CD14-positive monocyte (primary cell): Measurements from ENCODE around the gene RASD2. TPM values are rescaled to one million over a fixed set of nuclear protein-coding genes. Genes with fewer than 3 reads are reported as not detected.

ENCODE experiments used
- DNase-seq, 3 donors: peaks; one replicate each; pipeline ENCODE4 v3.0.0-alpha.2; 2011 to 2022
- H2AFZ ChIP-seq: 2 replicates; pipeline ENCODE4 v1.6.0; 2012; ENCODE audit warnings: mild to moderate bottlenecking, low read depth, low read length, inconsistent platforms; ENCODE audit not compliant: insufficient read depth, poor library complexity, severe bottlenecking
- H3K27ac ChIP-seq, 2 donors: 1 replicate in 1 of 2; 2 replicates in 1 of 2; pipeline ENCODE4 v1.5.1; 2012 to 2013; ENCODE audit warnings: low read length in 2 of 2, control low read depth in 1 of 2, inconsistent platforms in 1 of 2, low read depth in 1 of 2, mild to moderate bottlenecking in 1 of 2
- H3K27me3 ChIP-seq, 2 donors: one replicate each; pipeline versions ENCODE4 v1.6.0 to v1.6.1; 2011 to 2013; ENCODE audit warnings: low read length in 2 of 2; ENCODE audit not compliant: control insufficient read depth in 2 of 2, insufficient read depth in 2 of 2
- H3K36me3 ChIP-seq, 2 donors: replicated peaks in 1 of 2; 1 replicate in 1 of 2; 2 replicates in 1 of 2; pipeline versions ENCODE4 v1.5.1 to v1.6.1; 2012 to 2013; ENCODE audit warnings: low read length in 2 of 2, control low read depth in 1 of 2, inconsistent platforms in 1 of 2, mild to moderate bottlenecking in 1 of 2; ENCODE audit not compliant: insufficient read depth in 2 of 2, control insufficient read depth in 1 of 2
- H3K4me1 ChIP-seq, 2 donors: 1 replicate in 1 of 2; 2 replicates in 1 of 2; pipeline versions ENCODE4 v1.5.1 to v1.6.1; 2012 to 2013; ENCODE audit warnings: low read length in 2 of 2, control low read depth in 1 of 2, inconsistent platforms in 1 of 2, mild to moderate bottlenecking in 1 of 2, moderate library complexity in 1 of 2; ENCODE audit not compliant: insufficient read depth in 2 of 2, control insufficient read depth in 1 of 2
- H3K4me2 ChIP-seq: replicated peaks from 2 replicates; pipeline ENCODE3; 2012; ENCODE audit warnings: low read length, moderate library complexity, mild to moderate bottlenecking; ENCODE audit not compliant: poor library complexity, severe bottlenecking; ENCODE audit errors: extremely low read depth
- H3K4me3 ChIP-seq, 3 experiments: fragments of 200-600 bp in 1 of 3; sonication (generic) in 1 of 3; replicated peaks in 1 of 3; 1 replicate in 2 of 3; 2 replicates in 1 of 3; pipeline ENCODE4 v1.5.1; 2011 to 2013; ENCODE audit warnings: low read length in 3 of 3, mild to moderate bottlenecking in 3 of 3, control low read depth in 2 of 3, low read depth in 2 of 3, inconsistent platforms in 1 of 3, moderate library complexity in 1 of 3
- H3K79me2 ChIP-seq: 2 replicates; pipeline ENCODE4 v1.6.0; 2012; ENCODE audit warnings: mild to moderate bottlenecking, control low read depth, inconsistent platforms, low read length, moderate library complexity; ENCODE audit not compliant: insufficient read depth
- H3K9ac ChIP-seq: 2 replicates; pipeline ENCODE4 v1.6.0; 2017; ENCODE audit warnings: low read length, mild to moderate bottlenecking; ENCODE audit not compliant: insufficient read depth, poor library complexity, severe bottlenecking
- H3K9me3 ChIP-seq, 2 donors: replicated peaks in 1 of 2; 1 replicate in 1 of 2; 2 replicates in 1 of 2; pipeline versions ENCODE4 v1.5.1 to v1.6.1; 2012 to 2013; ENCODE audit warnings: low read length in 2 of 2, control low read depth in 1 of 2; ENCODE audit not compliant: control insufficient read depth in 1 of 2, insufficient read depth in 1 of 2
- H4K20me1 ChIP-seq: 2 replicates; pipeline ENCODE4 v1.6.0; 2012; ENCODE audit warnings: mild to moderate bottlenecking, low read length, control low read depth, moderate library complexity; ENCODE audit not compliant: insufficient read depth
- H3K27ac Mint-ChIP-seq, 7 donors: one replicate each; pipeline ENCODE4 v1.8.0; 2020; ENCODE audit warnings: mild to moderate bottlenecking in 7 of 7, mixed read lengths in 7 of 7, moderate library complexity in 6 of 7, inconsistent platforms in 2 of 7
- H3K27me3 Mint-ChIP-seq, 3 donors: one replicate each; pipeline ENCODE4 v1.8.0; 2021 to 2022; ENCODE audit warnings: low read depth in 3 of 3, mild to moderate bottlenecking in 3 of 3, mixed read lengths in 3 of 3, moderate library complexity in 3 of 3, inconsistent platforms in 1 of 3
- H3K36me3 Mint-ChIP-seq, 2 donors: one replicate each; pipeline ENCODE4 v1.8.0; 2020; ENCODE audit warnings: mixed read lengths in 2 of 2, inconsistent platforms in 1 of 2, mild to moderate bottlenecking in 1 of 2
- H3K4me1 Mint-ChIP-seq: one replicate; pipeline ENCODE4 v1.8.0; 2020; ENCODE audit warnings: mild to moderate bottlenecking, mixed read lengths
- H3K4me3 Mint-ChIP-seq, 2 donors: one replicate each; pipeline ENCODE4 v1.8.0; 2020; ENCODE audit warnings: mild to moderate bottlenecking in 2 of 2, mixed read lengths in 2 of 2, moderate library complexity in 1 of 2
- H3K9me3 Mint-ChIP-seq, 7 donors: one replicate each; pipeline ENCODE4 v1.8.0; 2020 to 2022; ENCODE audit warnings: mixed read lengths in 7 of 7, mild to moderate bottlenecking in 6 of 7, moderate library complexity in 6 of 7, inconsistent platforms in 2 of 7
- WGBS: methylation state at CpG from one replicate; pipeline ENCODE4 v1.1.5; 2013; ENCODE audit warnings: missing lambda C conversion rate; ENCODE audit not compliant: insufficient coverage; 5-methylcytosine and 5-hydroxymethylcytosine counted together
- intact Hi-C, 2 donors: fragments of 100-400 bp; cut with micrococcal nuclease; formaldehyde crosslinking; loops; one replicate each; pipeline versions ENCODE4 v1.15.0 to v1.15.1; 2023
- polyA plus RNA-seq, 3 donors: library from polyadenylated mRNA; depleted of rRNA in 1 of 3; unstranded in 2 of 3; stranded (reverse) in 1 of 3; fragments of 300-500 nt in 2 of 3; fragments of >200 nt in 1 of 3; fragmentation: Illumina TruSeq in 2 of 3; gene quantifications; 1 replicate in 2 of 3; 2 replicates in 1 of 3; pipeline ENCODE4 v1.2.3, GENCODE V29; 2012 to 2021
- TF ChIP-seq, protein P1 (sequence below): fragments of 200-600 bp; IDR thresholded peaks from one replicate; pipeline ENCODE4 v1.8.0; 2022; ENCODE audit warnings: antibody characterized with exemption, mild to moderate bottlenecking

The RASD2 gene
- polyA plus RNA-seq, 3 donors, result 0.29 TPM; not detected in 2

DNA sequence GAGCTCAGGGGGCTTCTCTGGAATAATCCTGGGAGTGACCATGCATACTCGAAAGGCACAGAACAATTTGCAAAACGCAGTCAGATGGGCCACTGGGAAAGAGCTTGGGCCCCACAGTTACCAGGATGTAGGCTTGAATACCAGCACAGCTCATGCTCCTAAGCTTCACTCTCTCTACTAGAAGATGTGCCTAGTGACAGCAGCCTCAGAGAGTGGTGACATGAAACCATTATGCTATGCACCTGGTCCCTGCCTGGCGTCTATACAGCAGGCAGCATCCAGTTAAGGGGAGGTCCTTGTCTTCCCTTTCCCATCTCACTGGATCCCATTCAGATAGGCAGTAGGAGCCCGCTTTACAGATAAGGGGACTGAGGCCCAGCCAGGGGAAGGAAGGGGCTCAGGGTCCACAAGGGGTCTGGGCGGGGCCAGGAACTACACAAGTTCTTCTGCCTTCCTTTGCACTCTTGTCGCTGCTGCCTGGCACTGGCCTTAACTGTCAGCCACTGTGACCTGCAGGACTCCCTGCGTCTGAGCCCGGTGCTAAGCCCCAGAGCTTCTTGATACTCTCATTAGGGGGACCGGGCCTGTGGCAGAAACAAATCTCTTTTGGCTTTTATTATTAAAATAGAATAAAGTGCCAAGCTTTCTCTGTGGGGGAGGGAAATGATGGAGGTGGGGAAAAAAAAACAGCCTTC lies 21.2 kb upstream of the RASD2 start:
- H3K4me1 Mint-ChIP-seq, result no peaks in the 10 kb centered on the region
- H2AFZ ChIP-seq, result no peak overlapping the region
- 98% methylated on average over 5 of the region's 9 CpGs for WGBS
- no peaks in the 10 kb centered on the region for H3K36me3 ChIP-seq
- TF ChIP-seq, protein P1, sequence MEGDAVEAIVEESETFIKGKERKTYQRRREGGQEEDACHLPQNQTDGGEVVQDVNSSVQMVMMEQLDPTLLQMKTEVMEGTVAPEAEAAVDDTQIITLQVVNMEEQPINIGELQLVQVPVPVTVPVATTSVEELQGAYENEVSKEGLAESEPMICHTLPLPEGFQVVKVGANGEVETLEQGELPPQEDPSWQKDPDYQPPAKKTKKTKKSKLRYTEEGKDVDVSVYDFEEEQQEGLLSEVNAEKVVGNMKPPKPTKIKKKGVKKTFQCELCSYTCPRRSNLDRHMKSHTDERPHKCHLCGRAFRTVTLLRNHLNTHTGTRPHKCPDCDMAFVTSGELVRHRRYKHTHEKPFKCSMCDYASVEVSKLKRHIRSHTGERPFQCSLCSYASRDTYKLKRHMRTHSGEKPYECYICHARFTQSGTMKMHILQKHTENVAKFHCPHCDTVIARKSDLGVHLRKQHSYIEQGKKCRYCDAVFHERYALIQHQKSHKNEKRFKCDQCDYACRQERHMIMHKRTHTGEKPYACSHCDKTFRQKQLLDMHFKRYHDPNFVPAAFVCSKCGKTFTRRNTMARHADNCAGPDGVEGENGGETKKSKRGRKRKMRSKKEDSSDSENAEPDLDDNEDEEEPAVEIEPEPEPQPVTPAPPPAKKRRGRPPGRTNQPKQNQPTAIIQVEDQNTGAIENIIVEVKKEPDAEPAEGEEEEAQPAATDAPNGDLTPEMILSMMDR, result no peak
- H3K4me3 Mint-ChIP-seq, result no peak overlapping the region
- peaks cover 10 to 30% (median 15%) of the 10 kb centered on the region in 3 donors for H3K27me3 Mint-ChIP-seq
- H3K27me3 ChIP-seq, result peaks cover 0 to 9% of the 10 kb centered on the region in 2 donors
- no peak overlapping the region for H3K4me3 ChIP-seq
- peaks cover 0 to 4% (median 2%) of the 10 kb centered on the region in 7 donors for H3K9me3 Mint-ChIP-seq
- no peak overlapping the region for H3K9ac ChIP-seq
- H3K79me2 ChIP-seq, result no peaks in the 10 kb centered on the region
- no peak for DNase-seq
- H3K27ac Mint-ChIP-seq, result no peak overlapping the region
- H3K9me3 ChIP-seq, result no peaks in the 10 kb centered on the region
- H4K20me1 ChIP-seq, result no peaks in the 10 kb centered on the region
- H3K4me2 ChIP-seq, result no peak overlapping the region
- no peak overlapping the region for H3K27ac ChIP-seq
- no peaks in the 10 kb centered on the region for H3K4me1 ChIP-seq
- H3K36me3 Mint-ChIP-seq, result no peaks in the 10 kb centered on the region
- intact Hi-C loops, result no loop called here

DNA sequence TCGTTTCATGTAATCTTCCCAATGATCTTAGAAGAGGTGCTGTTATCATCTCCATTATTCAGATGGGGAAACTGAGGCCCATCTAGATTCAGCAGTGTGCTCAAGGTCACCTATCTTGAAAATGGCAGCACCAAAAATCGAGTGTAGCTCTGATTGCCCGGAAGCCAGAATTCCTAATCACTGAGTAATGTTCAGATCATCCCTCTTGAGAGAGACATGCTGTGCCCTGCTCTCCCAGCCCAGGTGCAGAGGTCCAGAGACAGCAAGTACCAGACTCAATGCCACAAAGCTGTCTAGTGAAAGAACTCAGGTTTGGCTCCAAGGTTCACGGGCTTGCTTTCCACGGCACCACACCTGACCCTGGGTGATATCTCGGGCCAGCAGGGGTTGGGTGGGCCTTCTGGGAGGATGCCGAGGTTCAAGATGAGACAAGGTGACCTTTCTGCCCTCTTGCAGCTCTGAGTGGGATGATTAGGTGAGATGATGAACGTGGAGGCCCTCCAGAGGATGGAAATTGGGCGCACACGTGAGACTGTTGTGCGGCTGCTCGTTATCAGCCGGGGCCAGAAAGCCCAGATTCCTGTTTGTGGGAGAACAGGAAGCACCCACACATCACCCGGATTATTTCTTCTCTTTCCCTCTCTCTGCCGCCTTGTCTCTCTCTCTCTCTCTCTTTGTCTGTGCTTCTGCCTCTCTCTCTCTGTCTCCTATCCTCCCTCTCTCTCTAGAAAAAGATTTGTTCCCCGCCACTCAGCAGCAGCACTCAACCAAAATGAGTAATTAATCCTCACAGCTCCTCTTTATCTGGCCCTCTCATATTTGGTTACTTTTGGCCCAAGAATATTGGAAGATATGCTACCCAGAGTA lies 19.0 kb upstream of the RASD2 start:
- Histone ChIP-seq H3K4me3 (no peak overlapping the region), H3K79me2 (no peaks in the 10 kb centered on the region), H3K9ac (no peak overlapping the region), H2AFZ (no peak overlapping the region), H3K9me3 (no peaks in the 10 kb centered on the region), H3K4me2 (no peak overlapping the region), H4K20me1 (no peaks in the 10 kb centered on the region), H3K27me3 (peaks cover 0 to 9% of the 10 kb centered on the region in 2 donors), H3K4me1 (no peaks in the 10 kb centered on the region), H3K27ac (no peak overlapping the region), H3K36me3 (no peaks in the 10 kb centered on the region)
- Mint-ChIP-seq H3K4me1 (peaks cover 3% of the 10 kb centered on the region), H3K27ac (no peak overlapping the region), H3K27me3 (peaks cover 7 to 24% (median 7%) of the 10 kb centered on the region in 3 donors), H3K4me3 (peak overlapping the region in 1 of 2 donors; percentile 4), H3K36me3 (no peaks in the 10 kb centered on the region), H3K9me3 (peaks cover 0 to 4% (median 2%) of the 10 kb centered on the region in 7 donors)
- intact Hi-C loops, result no loop called here
- TF ChIP-seq, protein P1, result no peak
- WGBS, result 30% methylated on average over 8 of the region's 16 CpGs
- DNase-seq, result no peak
